VCaP (cell line): ENCODE measurements around the gene NCK2.

Experiments
- H3K27ac ChIP-seq: fragments of 450-650 bp; 2 replicates; pipeline ENCODE4 v1.5.1; 2017
- CTCF ChIP-seq: fragments of 450-650 bp; conservative IDR thresholded peaks from 2 replicates; pipeline ENCODE4 v1.5.1; 2017; ENCODE audit warnings: mild to moderate bottlenecking, moderate library complexity

The NCK2 gene

DNA sequence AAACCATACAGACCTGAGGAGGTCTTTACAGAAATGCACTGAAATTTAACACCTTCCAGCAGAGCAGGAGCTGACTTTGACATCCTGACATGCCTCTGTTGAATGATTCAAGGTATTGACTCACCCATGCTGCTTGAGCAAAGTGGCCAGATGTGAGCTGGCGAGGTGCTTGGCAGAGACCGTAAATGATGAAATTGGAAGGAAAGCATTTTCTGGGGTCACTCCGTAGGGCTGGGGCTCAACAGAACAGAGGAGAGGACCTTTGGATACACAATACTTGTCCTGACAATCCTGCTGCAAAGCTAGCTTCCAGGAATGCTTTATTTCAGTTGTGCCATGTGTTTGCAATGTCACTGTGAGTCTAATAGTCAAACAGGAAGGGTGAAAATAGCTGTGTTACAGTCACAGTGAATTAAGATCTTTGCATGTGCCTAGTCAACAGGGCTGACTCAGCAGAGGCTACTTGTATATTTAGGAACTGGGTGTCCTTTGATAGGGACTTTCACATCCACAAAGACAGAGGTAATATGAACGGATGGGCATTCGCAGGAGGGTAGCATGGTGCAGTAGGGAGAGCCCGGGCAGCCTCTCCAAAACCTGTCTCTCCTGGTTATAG is 31.6 kb upstream of the NCK2 start:
- H3K27ac ChIP-seq = peak overlapping the region; percentile 79; the same call in 1 of the 2 replicates
- no peak for TF ChIP-seq CTCF

DNA sequence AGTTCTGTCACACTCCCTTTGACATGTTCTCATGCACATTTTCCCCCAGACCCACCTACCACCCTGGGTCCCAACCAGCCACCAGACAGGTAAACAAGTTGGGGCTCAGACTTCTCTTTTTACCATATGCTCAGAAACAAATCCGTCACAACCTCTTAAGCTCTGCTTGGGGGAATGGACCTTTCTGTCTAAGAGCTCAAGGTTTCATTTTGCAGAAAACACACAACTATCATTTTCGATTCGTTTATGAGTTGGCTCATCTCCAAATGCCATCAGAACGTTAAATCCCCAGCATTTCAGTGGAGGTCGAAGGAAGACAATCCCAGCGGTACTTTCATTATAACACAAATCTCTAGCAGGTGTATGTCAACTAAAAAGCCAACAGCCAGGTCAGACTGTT is 30.6 kb upstream of the NCK2 start:
- H3K27ac ChIP-seq = peak overlapping the region; percentile 79; the same call in 1 of the 2 replicates
- TF ChIP-seq CTCF = no peak

GRCh38 chr2:105718846-105719481 is 25.7 kb upstream of the NCK2 start:
- peak overlapping the region; percentile 79; the same call in 1 of the 2 replicates for H3K27ac ChIP-seq
- TF ChIP-seq CTCF = no peak

- TF ChIP-seq CTCF = no peak
These were observed 22.7 kb upstream of the NCK2 start for GRCh38 chr2:105721991-105722511.

DNA sequence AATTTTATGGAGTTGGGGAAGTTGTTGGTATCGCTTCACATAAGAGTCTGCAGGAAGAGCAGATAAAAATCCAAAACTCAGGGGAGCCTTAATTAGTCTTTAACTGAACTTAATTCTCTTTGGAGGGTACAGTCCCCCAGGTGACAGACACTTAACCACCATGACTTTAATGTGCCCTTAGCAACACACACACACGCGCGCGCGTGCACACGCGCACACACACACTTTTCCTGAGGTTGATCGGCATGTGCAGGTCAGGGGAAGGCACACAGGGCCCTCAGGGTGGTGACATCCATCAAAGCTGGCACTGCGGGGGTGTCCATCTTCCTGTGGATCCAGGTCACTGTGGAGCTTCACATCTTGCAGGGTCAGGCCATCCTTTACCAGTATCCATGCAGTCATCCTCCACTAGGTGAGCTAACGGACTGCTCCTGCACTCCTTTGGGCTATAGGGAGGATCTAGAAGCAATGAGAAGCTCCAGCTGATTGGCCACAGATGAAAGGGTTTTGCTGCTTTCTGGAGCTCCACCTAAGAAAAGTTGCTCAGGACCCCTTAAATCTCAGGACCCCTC is 21.9 kb upstream of the NCK2 start:
- H3K27ac ChIP-seq = no peak overlapping the region
- no peak for TF ChIP-seq CTCF

More at GRCh38 chr2:105721991-105722511, 22.7 kb upstream of the NCK2 start:
- H3K27ac ChIP-seq = no peak overlapping the region

- no peak overlapping the region for H3K27ac ChIP-seq
- TF ChIP-seq CTCF = no peak
These were observed 21.3 kb upstream of the NCK2 start for GRCh38 chr2:105723431-105723830.

GRCh38 chr2:105725388-105725787 is 19.3 kb upstream of the NCK2 start:
- no peak overlapping the region for H3K27ac ChIP-seq
- no peak for TF ChIP-seq CTCF
